GM19324 (cell line): ENCODE data around the gene ZMYND8.
"Not testable (repeated sequence)": the region's sequence is repeated elsewhere in the genome, so short reads cannot be mapped to it uniquely, and the experiment has no call there.

Experiments used
- ATAC-seq: cut with Tn5 transposase; IDR thresholded peaks from one replicate; pipeline ENCODE4 v1.9.1; 2021; ENCODE audit warnings: mild to moderate bottlenecking, moderate library complexity; ENCODE audit not compliant: unreplicated experiment, low FRiP score

Gene ZMYND8

DNA sequence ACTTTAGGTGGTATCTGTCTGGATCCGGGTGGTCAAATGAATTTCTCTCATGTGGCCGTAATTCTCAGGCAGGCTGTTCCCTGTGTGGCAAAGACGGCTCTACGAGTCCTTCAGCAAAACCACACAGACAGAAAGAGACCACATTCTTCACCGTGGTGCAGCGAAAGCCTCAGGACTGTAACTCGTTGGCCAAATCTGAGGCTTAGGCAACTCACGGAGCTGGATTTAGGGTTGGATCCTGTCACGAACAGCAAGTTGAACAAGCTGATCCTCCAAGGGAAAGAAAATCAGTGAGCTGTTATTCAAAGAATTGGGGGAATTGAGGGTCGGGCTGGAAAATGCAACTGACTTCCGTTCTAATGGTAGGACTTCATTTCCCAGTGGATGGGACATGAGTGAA lies 167.4 kb downstream of the ZMYND8 start:
- no peak for ATAC-seq

- no peak for ATAC-seq
Observed at GRCh38 chr20:47188540-47188939, 168.0 kb downstream of the ZMYND8 start.

GRCh38 chr20:47187450-47188195 lies 168.9 kb downstream of the ZMYND8 start:
- ATAC-seq, result no peak

DNA sequence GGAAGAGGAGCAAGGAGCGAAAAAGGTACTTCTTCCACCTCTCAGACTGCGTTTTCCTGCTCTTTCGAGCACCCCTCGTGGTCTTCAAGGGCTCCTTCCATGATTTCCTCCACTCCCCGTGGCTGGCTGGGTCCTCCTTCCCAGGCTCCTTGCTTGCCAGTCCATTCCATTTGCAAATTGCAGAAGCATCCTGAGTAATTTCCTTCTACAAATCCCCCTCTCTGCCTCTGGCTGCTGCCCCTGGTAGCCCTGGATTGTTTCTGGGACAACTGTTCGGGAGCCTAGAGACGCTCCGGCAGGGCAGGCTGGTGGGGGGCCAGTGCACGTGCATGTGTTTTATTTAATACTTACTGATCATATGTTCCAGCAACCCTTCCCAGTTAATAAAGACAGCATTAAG lies 173.1 kb downstream of the ZMYND8 start:
- ATAC-seq, result no peak

DNA sequence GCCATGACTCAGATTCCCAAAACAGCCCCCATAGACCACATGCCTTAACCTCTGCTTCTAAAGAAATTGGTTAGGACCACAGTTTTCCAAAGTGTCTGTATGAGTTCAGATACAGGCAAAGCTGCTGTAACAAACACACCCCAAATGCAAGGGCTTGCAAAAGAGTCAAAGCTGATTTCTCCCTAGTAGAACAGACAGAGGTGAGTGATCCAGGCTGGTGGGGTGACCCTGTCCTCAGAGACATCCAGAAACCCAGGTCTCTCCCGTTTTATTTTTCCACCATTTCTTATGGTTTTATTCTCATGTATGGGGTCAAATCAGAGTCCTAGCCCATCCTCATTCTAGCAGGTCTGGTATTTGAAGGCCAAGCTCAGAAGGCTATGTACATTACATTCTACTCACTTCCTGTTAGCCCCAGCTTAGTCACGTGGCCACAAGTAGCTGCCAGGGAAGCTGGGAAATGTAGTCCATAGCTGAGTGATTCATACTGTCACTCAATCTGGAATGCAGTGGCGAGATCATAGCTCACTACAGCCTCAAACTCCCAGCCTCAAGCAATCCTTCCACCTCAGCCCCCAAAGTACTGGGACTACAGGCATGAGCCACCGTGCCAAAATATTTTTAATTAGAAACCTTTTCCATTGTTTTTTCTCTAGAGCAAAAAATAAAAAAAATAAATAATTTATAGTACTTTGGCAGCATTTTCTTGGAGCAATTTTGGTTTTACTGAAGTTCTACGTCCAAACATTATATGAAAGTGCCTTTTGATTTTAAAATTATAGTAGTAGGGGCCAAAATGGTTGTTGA lies 175.2 kb downstream of the ZMYND8 start:
- no peak for ATAC-seq

DNA sequence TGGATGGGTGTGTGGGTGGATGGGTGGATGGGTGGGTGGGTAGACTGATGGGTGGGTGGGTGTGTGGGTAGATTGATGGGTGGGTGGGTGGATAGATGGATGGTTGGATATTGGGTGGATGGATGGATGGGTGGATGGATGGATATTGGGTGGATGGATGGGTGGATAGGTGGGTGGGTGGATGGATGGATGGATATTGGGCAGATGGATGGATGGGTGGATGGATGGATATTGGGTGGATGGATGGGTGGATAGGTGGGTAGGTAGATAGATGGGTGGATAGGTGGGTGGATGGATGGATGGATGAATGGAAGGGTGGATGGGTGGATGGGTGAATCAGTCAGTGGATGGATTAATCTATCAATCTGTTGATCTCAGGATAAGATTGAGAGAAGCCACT lies 177.2 kb downstream of the ZMYND8 start:
- no peak for ATAC-seq

DNA sequence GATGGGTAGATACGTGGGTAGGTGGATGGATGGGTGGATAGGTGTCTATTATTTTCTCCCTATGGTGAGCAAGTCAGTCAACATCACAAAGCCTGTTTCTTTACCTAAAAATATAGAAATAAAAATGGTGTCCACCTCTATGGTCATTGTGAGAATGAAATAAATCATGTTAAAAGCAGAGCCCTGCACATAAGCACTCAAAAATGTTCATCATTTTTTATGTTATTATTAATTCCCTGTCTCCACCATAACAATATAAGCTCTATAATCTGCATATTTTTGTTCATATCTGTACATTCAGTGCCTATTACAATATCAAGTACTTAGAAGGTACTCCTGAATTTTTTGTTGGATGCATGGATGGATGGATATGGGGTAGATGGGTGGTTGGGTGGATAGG lies 177.6 kb downstream of the ZMYND8 start:
- no peak for ATAC-seq

DNA sequence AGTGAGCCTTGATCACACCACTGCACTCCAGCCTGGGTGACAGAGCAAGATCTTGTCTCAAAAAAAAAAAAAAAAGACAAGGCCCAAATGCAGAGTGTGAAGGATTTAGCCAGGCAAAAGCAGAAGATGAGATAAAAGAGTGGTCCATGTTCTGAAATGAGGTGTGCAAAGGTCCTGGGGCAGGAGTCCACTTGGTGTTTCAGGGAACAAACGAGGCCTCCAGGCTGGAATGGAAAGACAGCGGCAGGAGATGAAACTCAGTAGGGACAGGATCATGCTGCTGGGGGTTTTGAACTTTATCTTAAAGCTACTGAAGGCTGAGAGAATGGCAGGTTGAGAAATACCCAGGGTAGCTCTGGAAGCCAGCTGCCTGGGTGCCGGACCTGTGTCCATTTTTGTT lies 178.2 kb downstream of the ZMYND8 start:
- ATAC-seq, result no peak

GRCh38 chr20:47176217-47176616 lies 180.3 kb downstream of the ZMYND8 start:
- ATAC-seq, result not testable (repeated sequence)

DNA sequence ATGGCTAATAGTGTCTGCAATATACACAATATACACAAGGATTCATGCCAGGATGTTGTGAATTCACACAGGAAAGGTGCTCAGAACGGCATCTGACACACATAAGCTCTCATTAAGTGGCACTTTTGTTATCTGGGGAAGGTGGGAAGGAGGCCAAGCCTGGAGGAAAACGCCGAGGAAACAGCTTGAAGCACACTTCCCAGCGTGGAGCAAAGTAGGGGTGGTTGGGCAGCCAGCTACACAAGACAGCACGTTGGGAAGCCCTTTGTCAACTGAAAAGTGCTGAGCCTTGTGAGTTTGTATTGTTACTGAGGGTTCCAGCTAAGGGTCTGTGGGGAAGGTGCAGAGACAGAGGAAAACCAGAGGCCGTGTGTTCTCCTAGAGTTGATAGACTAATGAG lies 181.0 kb downstream of the ZMYND8 start:
- ATAC-seq, result no peak

DNA sequence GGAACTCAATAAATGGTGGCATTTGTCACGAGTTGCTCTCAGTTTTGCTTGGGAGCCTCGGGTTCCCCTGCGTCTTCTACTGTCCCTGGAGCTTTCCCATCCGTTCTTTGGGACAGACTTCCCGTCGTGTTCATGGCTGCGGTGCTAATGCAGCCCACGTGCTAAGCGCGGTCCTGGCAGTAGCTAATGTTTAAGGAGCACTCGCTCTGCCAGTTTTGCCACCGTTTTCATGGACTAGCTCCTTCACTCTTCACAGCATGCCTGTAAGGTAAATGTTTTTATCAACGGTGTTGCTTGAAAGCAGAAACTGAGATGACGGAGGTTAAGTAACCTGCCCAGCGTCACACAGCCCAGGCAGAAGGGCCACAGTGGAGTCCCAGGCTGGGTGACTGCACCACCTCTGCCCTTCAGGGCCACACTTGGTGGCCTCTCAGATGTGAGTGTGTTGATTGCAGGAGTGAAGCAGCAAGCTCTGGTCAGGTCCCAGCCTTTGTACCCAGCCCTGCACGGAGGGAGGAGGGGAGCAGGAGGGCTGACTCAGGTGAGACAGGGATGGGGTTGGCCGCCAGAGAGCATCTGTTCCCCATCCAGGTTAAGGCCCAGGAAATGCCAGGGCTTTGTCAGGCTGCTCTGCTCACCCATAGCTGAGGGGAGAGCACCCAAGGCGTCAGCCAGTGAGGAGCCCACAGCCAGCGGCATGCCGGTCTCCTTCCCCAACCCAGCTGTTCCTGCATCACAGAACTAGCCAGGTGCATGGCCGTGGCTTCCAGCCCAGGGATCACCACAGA lies 181.8 kb downstream of the ZMYND8 start:
- no peak for ATAC-seq

GRCh38 chr20:47173596-47174216 lies 182.8 kb downstream of the ZMYND8 start:
- ATAC-seq, result no peak

GRCh38 chr20:47172579-47172978 lies 183.9 kb downstream of the ZMYND8 start:
- ATAC-seq, result no peak

DNA sequence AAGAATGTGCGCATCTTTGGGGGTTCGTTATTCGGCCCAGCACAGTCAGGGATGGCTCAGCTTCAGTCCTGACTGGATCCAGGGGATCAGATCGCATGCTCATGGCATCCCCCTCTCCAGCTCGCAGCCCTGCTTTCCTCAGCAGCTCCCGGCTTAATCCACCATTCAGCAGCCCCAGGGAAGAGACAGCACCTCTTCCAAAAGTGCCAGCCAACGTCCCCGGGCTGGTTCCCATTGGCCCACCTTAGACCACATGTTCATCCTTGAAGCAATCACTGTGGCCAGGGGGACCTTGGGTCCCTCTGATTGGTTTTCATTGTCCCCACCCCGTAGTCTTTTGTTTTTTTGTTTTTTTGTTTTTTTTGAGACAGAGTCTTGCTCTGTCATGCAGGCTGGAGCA lies 188.7 kb downstream of the ZMYND8 start:
- no peak for ATAC-seq

DNA sequence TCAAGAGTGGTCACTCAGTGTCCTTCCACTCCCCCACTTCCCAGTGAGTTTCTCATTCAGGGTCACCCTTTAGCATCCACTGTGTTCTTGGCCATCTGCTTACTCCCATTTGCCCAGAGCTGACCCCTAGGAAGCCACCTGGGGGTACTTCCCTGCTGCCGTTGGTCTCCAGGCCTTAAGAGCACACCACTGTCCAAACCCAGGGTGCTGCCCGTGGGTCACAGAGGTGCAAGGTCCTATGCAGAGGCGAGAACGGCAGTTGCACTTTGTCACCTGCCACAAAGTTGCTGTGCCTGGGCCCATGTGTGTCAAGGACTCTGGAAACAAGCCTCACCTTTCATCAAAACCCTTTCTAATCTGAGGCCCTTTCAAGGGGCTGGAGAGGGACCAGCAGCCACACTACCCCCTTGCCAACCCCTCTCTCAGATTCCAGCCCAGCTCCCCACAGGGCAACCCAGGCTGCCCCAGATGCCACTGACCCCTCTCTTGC lies 191.1 kb downstream of the ZMYND8 start:
- ATAC-seq, result no peak

DNA sequence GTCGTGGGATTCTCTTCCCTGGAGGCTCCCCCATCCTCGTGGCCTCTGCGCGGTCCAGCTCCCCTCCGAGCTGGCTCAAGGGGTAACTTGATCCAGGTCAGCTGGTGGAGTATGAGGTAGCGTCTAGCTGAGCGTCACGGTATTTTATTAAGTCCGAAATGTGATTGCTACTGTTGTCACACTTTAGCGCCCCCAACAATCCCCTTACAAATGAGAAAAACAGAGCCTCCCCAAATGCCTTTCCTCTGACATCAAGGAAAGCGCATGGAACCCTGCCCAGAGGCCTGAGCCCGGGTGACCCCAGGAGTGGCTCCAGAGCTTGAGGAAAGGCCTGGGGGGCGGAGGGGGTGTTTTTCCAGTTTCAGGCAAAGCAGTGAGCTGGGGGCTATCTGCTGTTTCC lies 192.4 kb downstream of the ZMYND8 start:
- no peak for ATAC-seq

DNA sequence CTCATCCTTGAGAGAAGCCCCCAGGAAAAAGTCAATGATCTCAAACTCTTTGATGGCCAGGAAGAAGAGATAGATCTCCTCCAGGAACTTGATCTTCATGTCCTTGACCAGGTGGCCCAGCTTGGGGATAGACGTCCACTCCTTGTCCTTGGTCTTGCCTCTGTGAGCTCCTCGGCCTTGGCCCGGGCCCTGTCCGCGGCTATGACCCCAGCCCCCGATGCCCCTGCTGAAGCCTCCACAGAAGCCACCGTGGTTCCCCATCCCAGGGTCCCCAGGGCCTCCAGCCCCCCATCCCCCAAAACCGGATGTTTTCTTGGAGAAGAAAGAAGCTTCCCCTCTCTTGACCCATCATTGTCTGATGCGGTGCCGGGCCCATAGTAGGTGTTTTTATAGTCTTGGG lies 195.1 kb downstream of the ZMYND8 start:
- ATAC-seq, result no peak

- no peak for ATAC-seq
Observed at GRCh38 chr20:47160992-47161391, 195.5 kb downstream of the ZMYND8 start.

DNA sequence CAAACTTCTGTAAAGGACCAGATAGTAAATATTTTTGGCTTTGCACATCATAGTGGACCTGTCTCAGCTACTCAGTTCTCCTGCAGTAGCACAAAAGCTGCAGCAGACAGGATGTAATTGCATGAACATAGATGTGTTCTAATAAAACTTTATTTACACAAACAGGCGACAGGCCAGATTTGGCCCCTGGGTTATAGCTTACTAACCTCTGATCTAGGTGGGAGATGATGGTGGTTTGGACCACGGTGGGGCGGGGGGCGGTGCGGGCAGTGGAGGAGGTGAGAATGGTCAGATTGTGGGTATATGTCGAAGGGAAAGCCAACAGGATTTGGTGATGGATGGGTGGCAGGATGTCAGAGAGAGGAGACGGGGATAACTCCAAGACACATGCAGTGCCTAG lies 196.3 kb downstream of the ZMYND8 start:
- ATAC-seq, result no peak
